Memory B cell (primary cell): ENCODE data around the gene MYCBP2.

Source experiments
- ATAC-seq: fragments of 150-1000 bp; cut with Tn5 transposase; 2 replicates; pipeline ENCODE4 v1.10.0; 2021; ENCODE audit warnings: low read depth, mild to moderate bottlenecking, moderate library complexity
- DNase-seq, 2 donors: peaks; one replicate each; pipeline ENCODE4 v3.0.0; 2022; ENCODE audit warnings: low spot score in 2 of 2
- H3K27ac Mint-ChIP-seq: one replicate; pipeline ENCODE4 v1.8.0; 2022; ENCODE audit warnings: mild to moderate bottlenecking, moderate library complexity, mixed read lengths
- H3K27me3 Mint-ChIP-seq: one replicate; pipeline ENCODE4 v1.8.0; 2022; ENCODE audit warnings: mixed read lengths
- H3K36me3 Mint-ChIP-seq: one replicate; pipeline ENCODE4 v1.8.0; 2022; ENCODE audit warnings: mild to moderate bottlenecking, mixed read lengths
- H3K4me1 Mint-ChIP-seq: one replicate; pipeline ENCODE4 v1.8.0; 2022; ENCODE audit warnings: mixed read lengths
- H3K4me3 Mint-ChIP-seq: one replicate; pipeline ENCODE4 v1.8.0; 2022; ENCODE audit warnings: mild to moderate bottlenecking, moderate library complexity, mixed read lengths
- H3K9me3 Mint-ChIP-seq: one replicate; pipeline ENCODE4 v1.8.0; 2022; ENCODE audit warnings: mixed read lengths

The MYCBP2 gene

GRCh38 chr13:77056382-77056781, 270.5 kb downstream of the MYCBP2 start:
- H3K9me3 Mint-ChIP-seq: no peaks in the 10 kb centered on the region
- peaks cover 25% of the 10 kb centered on the region for H3K36me3 Mint-ChIP-seq
- no peak overlapping the region for H3K4me3 Mint-ChIP-seq
- H3K27ac Mint-ChIP-seq: peak overlapping the region; percentile 35
- ATAC-seq (no peak), DNase-seq (no peak)
- peaks cover 5% of the 10 kb centered on the region for H3K4me1 Mint-ChIP-seq
- no peaks in the 10 kb centered on the region for H3K27me3 Mint-ChIP-seq

DNA sequence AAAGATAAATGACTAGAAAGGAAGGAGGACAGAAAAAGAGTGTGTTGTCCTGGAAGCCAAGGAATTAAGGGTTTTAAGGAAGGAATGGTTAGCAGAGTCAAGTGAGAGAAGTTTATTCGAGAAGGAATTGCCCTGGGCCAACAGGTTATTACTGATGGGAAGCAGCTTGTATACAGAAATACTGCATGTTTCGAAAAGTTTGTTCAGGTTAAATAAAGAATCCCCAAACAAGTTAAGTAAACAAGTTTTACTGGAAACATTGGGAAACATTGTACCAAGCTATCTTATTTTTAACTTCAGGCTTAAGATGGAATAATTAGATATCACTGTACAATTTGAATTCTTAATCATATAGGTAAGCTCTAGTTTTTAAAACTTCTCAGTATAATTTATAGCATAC, 271.7 kb downstream of the MYCBP2 start:
- no peak overlapping the region for H3K4me3 Mint-ChIP-seq
- H3K27me3 Mint-ChIP-seq: no peaks in the 10 kb centered on the region
- H3K36me3 Mint-ChIP-seq: peaks cover 30% of the 10 kb centered on the region
- DNase-seq: no peak
- ATAC-seq: no peak
- peaks cover 5% of the 10 kb centered on the region for H3K4me1 Mint-ChIP-seq
- no peak overlapping the region for H3K27ac Mint-ChIP-seq
- H3K9me3 Mint-ChIP-seq: no peaks in the 10 kb centered on the region

- no peak overlapping the region for H3K27ac Mint-ChIP-seq
- H3K4me1 Mint-ChIP-seq: peaks cover 8% of the 10 kb centered on the region
- no peaks in the 10 kb centered on the region for H3K27me3 Mint-ChIP-seq
- H3K9me3 Mint-ChIP-seq: no peaks in the 10 kb centered on the region
- peaks cover 45% of the 10 kb centered on the region for H3K36me3 Mint-ChIP-seq
- ATAC-seq (no peak), DNase-seq (no peak)
- H3K4me3 Mint-ChIP-seq: no peak overlapping the region
Measured at GRCh38 chr13:77053192-77053591, 273.7 kb downstream of the MYCBP2 start.

DNA sequence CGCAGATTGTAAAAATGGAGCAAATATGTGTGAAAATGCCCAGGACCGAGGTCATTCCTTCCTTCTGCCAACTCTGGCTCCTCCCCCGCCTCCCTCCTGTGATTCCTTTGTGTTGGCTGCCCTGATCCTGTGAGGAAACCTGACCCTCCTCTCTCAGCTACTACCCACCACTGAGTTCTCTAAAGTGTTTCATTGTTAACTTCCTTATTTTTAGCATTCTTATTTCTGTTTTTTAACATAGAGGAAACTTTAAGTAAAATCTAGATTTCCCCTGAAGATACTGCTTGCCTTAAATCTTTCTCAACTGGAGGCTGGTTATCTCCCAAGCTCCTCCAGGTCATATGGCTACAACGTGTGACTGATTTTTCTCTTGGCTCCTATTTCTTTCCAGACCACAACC, 278.2 kb downstream of the MYCBP2 start:
- no peak for DNase-seq
- ATAC-seq: no peak
- H3K9me3 Mint-ChIP-seq: no peaks in the 10 kb centered on the region
- H3K36me3 Mint-ChIP-seq: peaks cover 42% of the 10 kb centered on the region
- no peak overlapping the region for H3K4me3 Mint-ChIP-seq
- H3K4me1 Mint-ChIP-seq: peaks cover 5% of the 10 kb centered on the region
- peak overlapping the region; percentile 87 for H3K27ac Mint-ChIP-seq
- H3K27me3 Mint-ChIP-seq: no peaks in the 10 kb centered on the region

- Mint-ChIP-seq H3K36me3 (peaks cover 40% of the 10 kb centered on the region), H3K4me3 (no peak overlapping the region), H3K9me3 (no peaks in the 10 kb centered on the region), H3K27me3 (no peaks in the 10 kb centered on the region), H3K4me1 (peaks cover 7% of the 10 kb centered on the region), H3K27ac (no peak overlapping the region)
- DNase-seq: no peak
- ATAC-seq: no peak
Measured at GRCh38 chr13:77047649-77048343, 279.1 kb downstream of the MYCBP2 start.

DNA sequence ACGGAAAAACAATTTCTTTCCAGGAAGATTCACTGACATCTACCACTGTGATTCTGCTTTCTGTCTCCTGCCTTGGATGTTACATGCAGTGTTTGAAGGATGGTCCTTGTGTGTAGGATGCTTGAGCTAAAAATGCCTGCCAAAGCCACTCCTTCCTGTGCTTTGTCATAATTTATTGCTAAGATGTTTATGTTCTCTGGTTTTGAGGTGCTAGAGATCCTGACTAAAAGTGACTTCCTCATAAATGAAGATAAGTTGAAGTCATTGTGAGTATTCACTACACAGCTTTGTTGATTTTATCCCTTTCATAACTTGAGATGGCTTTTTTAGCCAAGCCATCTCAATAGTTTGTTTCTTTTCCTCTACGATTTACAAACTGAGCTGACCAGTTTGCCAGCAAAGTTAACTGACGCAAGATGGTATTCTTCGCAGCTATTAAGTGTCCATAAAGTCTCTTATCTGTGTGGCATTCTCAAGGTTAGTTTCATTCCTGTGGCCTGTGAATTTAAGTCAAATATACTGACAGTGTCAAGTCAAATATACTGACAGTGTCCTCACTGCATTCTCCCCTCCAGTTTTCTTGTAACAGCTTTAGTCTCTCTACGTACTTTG, 284.2 kb downstream of the MYCBP2 start:
- Mint-ChIP-seq H3K27me3 (no peaks in the 10 kb centered on the region), H3K27ac (peak overlapping the region; percentile 83)

GRCh38 chr13:77040835-77041234, 286.1 kb downstream of the MYCBP2 start:
- Mint-ChIP-seq H3K27me3 (no peaks in the 10 kb centered on the region), H3K4me3 (no peak overlapping the region), H3K9me3 (no peaks in the 10 kb centered on the region), H3K36me3 (peaks cover 2% of the 10 kb centered on the region), H3K27ac (no peak overlapping the region), H3K4me1 (peaks cover 2% of the 10 kb centered on the region)
- ATAC-seq (no peak), DNase-seq (no peak)

More for the DNA sequence above, 284.2 kb downstream of the MYCBP2 start:
- no peaks in the 10 kb centered on the region for H3K9me3 Mint-ChIP-seq
- H3K4me1 Mint-ChIP-seq: peaks cover 2% of the 10 kb centered on the region
- no peak for DNase-seq
- peaks cover 16% of the 10 kb centered on the region for H3K36me3 Mint-ChIP-seq
- no peak for ATAC-seq
- H3K4me3 Mint-ChIP-seq: no peak overlapping the region

- no peaks in the 10 kb centered on the region for H3K9me3 Mint-ChIP-seq
- no peak overlapping the region for H3K4me3 Mint-ChIP-seq
- DNase-seq: no peak
- H3K27ac Mint-ChIP-seq: no peak overlapping the region
- H3K36me3 Mint-ChIP-seq: peaks cover 2% of the 10 kb centered on the region
- no peaks in the 10 kb centered on the region for H3K27me3 Mint-ChIP-seq
- ATAC-seq: no peak
- peaks cover 2% of the 10 kb centered on the region for H3K4me1 Mint-ChIP-seq
Measured at GRCh38 chr13:77040076-77040475, 286.8 kb downstream of the MYCBP2 start.

- Mint-ChIP-seq H3K4me1 (peaks cover 2% of the 10 kb centered on the region), H3K27ac (no peak overlapping the region), H3K9me3 (no peaks in the 10 kb centered on the region), H3K4me3 (no peak overlapping the region), H3K36me3 (peaks cover 2% of the 10 kb centered on the region), H3K27me3 (no peaks in the 10 kb centered on the region)
- no peak for ATAC-seq
- DNase-seq: no peak
Measured at GRCh38 chr13:77038907-77039480, 287.9 kb downstream of the MYCBP2 start.

GRCh38 chr13:77036279-77036678, 290.6 kb downstream of the MYCBP2 start:
- H3K4me3 Mint-ChIP-seq: no peak overlapping the region
- peaks cover 2% of the 10 kb centered on the region for H3K36me3 Mint-ChIP-seq
- H3K27me3 Mint-ChIP-seq: no peaks in the 10 kb centered on the region
- no peak overlapping the region for H3K27ac Mint-ChIP-seq
- H3K9me3 Mint-ChIP-seq: no peaks in the 10 kb centered on the region
- ATAC-seq (no peak), DNase-seq (no peak)
- no peaks in the 10 kb centered on the region for H3K4me1 Mint-ChIP-seq

- Mint-ChIP-seq H3K4me1 (no peaks in the 10 kb centered on the region), H3K36me3 (peaks cover 2% of the 10 kb centered on the region), H3K9me3 (no peaks in the 10 kb centered on the region), H3K27me3 (no peaks in the 10 kb centered on the region), H3K27ac (no peak overlapping the region), H3K4me3 (no peak overlapping the region)
- ATAC-seq (no peak), DNase-seq (no peak)
Measured at GRCh38 chr13:77034881-77035280, 292.0 kb downstream of the MYCBP2 start.

GRCh38 chr13:77033717-77034302, 293.1 kb downstream of the MYCBP2 start:
- ATAC-seq: no peak
- H3K4me1 Mint-ChIP-seq: no peaks in the 10 kb centered on the region

DNA sequence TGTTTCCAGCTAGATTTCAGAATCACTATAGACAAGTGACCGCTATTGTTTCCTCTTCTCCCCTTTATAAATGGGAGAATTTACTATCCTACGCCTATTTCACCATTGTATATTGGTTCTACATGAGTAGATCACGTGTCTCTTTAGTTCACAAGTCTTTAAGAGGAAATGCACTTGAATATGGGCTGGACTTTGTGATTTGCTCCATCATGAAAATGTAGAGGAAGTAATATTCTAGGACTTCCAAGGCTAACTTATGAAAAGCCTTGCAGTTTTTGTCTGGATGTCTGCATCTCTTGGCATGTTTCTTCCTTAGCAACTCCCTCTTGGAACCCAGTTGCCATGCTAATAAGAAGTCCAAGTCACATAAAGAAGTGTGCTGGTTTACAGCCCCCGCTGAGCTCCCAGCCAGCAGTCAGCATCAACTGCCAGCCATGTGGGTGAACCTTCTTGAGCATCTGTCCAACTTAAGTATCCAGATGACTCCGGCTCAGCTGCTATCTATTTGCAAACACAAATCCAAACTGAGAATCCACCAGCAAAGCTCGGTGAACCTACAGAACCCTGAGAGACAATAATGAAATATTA, 295.1 kb downstream of the MYCBP2 start:
- H3K4me1 Mint-ChIP-seq: peaks cover 10% of the 10 kb centered on the region
- ATAC-seq (no peak), DNase-seq (no peak)
- no peak overlapping the region for H3K4me3 Mint-ChIP-seq
- H3K36me3 Mint-ChIP-seq: peaks cover 2% of the 10 kb centered on the region
- H3K27me3 Mint-ChIP-seq: no peaks in the 10 kb centered on the region
- H3K27ac Mint-ChIP-seq: no peak overlapping the region
- H3K9me3 Mint-ChIP-seq: no peaks in the 10 kb centered on the region

More at GRCh38 chr13:77033717-77034302, 293.1 kb downstream of the MYCBP2 start:
- Mint-ChIP-seq H3K36me3 (peaks cover 2% of the 10 kb centered on the region), H3K4me3 (no peak overlapping the region), H3K27me3 (no peaks in the 10 kb centered on the region), H3K27ac (no peak overlapping the region), H3K9me3 (no peaks in the 10 kb centered on the region)
- DNase-seq: no peak

DNA sequence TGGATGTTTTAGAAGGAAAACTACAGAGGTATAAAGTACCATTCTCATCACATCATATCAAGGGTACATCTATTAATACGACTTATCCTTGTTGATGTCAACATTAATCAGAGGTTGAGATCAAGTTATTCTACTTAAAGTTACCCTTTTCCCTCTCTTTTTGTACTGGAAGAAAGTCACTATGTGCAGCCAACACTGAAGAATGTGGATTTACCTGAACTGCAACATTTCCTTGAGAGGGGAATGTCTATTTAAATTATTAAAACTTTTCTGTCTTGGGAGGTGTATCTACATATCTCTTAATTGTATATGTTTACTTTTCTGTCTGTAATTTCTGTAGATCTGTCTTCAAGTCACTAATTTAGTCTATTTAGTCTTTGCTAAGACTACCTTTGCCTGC, 297.5 kb downstream of the MYCBP2 start:
- peaks cover 2% of the 10 kb centered on the region for H3K36me3 Mint-ChIP-seq
- peaks cover 17% of the 10 kb centered on the region for H3K4me1 Mint-ChIP-seq
- no peak overlapping the region for H3K27ac Mint-ChIP-seq
- no peaks in the 10 kb centered on the region for H3K27me3 Mint-ChIP-seq
- DNase-seq (no peak), ATAC-seq (no peak)
- H3K4me3 Mint-ChIP-seq: no peak overlapping the region
- H3K9me3 Mint-ChIP-seq: no peaks in the 10 kb centered on the region
